Measurements from ENCODE around the gene ATG13.

Gene ATG13

GRCh38 chr11:46631676-46632075 is 14.3 kb downstream of the ATG13 start:
- POLR2A ChIA-PET: no interaction called here
- no peaks in the 10 kb centered on the region for H3K4me1 ChIP-seq (ENCODE audit: control insufficient read depth, insufficient read depth, low read length)
- CTCF ChIA-PET: interaction anchor here (2.2 kb wide), 1 partner anchor 13 kb away, joined by 16 read pairs; the partner anchor contains the start of genes ATG13 and HARBI1
- no peak overlapping the region for H3K4me3 ChIP-seq (ENCODE audit: low read depth, low read length)
- TF ChIP-seq KLF9 (tag by site-specific recombination; IDR thresholded peaks at IDR 0.05; ENCODE audit: low read depth) (no peak), ZXDB (tag by site-specific recombination; IDR thresholded peaks at IDR 0.05) (no peak)
- H3K9me3 ChIP-seq (ENCODE audit: control insufficient read depth, insufficient read depth, low read depth, low read length): no peaks in the 10 kb centered on the region
- H3K27ac ChIP-seq (ENCODE audit: extremely low read depth, low read depth, low read length): no peak overlapping the region
- H3K36me3 ChIP-seq (ENCODE audit: control insufficient read depth in 2 of 2, insufficient read depth in 1 of 2, low read length in 2 of 2): peaks cover 7 to 33% of the 10 kb centered on the region in 2 experiments; a peak in 2 of 3 replicates

- POLR2A ChIA-PET: interaction anchor here (1.4 kb wide), 1 partner anchor 14 kb away, joined by 5 read pairs; no protein-coding TSS in a partner anchor
- no peaks in the 10 kb centered on the region for H3K4me1 ChIP-seq (ENCODE audit: control insufficient read depth, insufficient read depth, low read length)
- peaks cover 7 to 34% of the 10 kb centered on the region in 2 experiments; a peak in 2 of 3 replicates for H3K36me3 ChIP-seq (ENCODE audit: control insufficient read depth in 2 of 2, insufficient read depth in 1 of 2, low read length in 2 of 2)
- CTCF ChIA-PET: no interaction called here
- H3K4me3 ChIP-seq (ENCODE audit: low read depth, low read length): no peak overlapping the region
- H3K9me3 ChIP-seq (ENCODE audit: control insufficient read depth, insufficient read depth, low read depth, low read length): no peaks in the 10 kb centered on the region
- no peak overlapping the region for H3K27ac ChIP-seq (ENCODE audit: extremely low read depth, low read depth, low read length)
- TF ChIP-seq MZF1 (tag by site-specific recombination; IDR thresholded peaks at IDR 0.05; ENCODE audit: borderline replicate concordance) (no peak), MEIS1 (CRISPR knock-in tag; IDR thresholded peaks at IDR 0.05; ENCODE audit: borderline replicate concordance) (no peak), ZNF837 (tag by site-specific recombination; IDR thresholded peaks at IDR 0.05) (no peak), ZNF214 (tag by site-specific recombination; IDR thresholded peaks at IDR 0.05; ENCODE audit: borderline replicate concordance) (no peak), ZNF146 (tag by site-specific recombination; IDR thresholded peaks at IDR 0.05) (no peak), ZNF596 (tag by site-specific recombination; IDR thresholded peaks at IDR 0.05) (no peak), ZNF529 (tag by site-specific recombination; IDR thresholded peaks at IDR 0.05; ENCODE audit: insufficient replicate concordance) (no peak)
Observed at GRCh38 chr11:46632502-46632901, 15.1 kb downstream of the ATG13 start.

DNA sequence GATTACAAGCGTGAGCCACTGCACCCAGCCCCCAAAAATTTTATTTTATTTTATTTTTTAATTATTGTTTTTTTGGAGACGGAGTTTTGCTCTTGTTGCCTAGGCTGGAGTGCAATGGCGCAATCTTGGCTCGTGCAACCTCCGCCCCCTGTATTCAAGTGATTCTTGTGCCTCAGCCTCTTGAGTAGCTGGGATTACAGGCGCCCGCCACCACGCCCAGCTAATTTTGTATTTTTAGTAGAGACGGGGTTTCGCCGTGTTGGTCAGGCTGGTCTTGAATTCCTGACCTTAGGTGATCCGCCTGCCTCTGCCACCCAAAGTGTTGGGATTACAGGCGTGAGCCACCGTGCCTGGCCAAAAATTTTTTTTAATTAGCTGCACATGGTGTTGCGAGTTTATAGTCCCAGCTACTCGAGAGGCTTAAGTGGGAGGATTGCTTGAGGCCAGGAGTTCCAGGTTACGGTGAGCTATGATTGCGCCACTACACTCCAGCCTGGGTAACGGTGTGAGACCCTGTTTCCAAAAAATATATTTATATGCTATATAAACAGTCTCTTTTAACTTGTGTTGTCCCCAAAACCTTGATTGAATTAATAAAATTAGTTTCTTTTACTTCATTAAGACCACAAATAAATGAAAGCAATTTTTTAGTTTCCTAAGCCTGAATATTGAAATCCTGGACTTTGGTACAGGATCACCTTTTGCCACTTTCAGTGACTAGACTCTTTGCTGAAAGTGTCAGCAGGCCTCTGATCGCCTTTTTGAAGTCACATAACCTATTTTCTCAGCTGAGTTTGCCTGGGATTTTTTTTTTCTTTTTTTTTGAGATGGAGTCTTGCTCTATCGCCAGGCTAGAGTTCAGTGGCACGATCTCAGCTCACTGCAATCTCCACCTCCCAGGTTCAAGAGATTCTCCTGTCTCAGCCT is 16.2 kb downstream of the ATG13 start:
- peaks cover 7 to 36% of the 10 kb centered on the region in 2 experiments; a peak in 2 of 3 replicates for H3K36me3 ChIP-seq (ENCODE audit: control insufficient read depth in 2 of 2, insufficient read depth in 1 of 2, low read length in 2 of 2)
- no peak overlapping the region for H3K4me3 ChIP-seq (ENCODE audit: low read depth, low read length)
- CTCF ChIA-PET: interaction anchor here (1.0 kb wide), 1 partner anchor 16 kb away, joined by 5 read pairs; the partner anchor contains the start of gene ATG13

DNA sequence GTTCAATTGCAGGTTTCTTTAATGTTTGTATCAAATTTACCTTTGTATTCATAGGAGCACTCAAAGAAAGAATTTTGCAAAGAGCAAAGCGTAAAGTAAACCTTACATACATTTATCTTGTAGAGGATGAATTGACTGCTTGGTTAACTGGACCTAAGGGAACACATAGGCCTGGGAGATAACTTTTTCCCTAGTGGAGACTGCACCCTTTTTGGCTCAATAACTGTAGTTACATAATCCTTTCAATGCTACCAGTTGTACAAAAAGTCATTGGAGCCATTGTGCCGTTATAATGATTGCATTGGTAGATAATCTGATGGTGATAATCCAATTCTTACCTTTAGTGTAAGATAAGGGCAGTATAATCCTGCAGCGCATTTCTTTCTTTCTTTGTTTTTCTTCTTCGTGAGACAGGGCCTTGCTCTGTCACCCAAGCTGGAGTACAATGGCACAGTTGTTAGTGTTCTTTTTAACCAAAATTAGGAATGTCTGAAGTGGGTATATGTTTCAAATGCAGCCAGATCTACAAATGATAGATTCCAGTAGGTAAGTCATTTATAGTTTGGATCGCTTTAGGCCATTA is 18.3 kb downstream of the ATG13 start:
- H3K9me3 ChIP-seq (ENCODE audit: control insufficient read depth, insufficient read depth, low read depth, low read length): no peaks in the 10 kb centered on the region
- TF ChIP-seq ZNF302 (tag by site-specific recombination; IDR thresholded peaks at IDR 0.05; ENCODE audit: low read depth): no peak
- TF ChIP-seq, protein P1, sequence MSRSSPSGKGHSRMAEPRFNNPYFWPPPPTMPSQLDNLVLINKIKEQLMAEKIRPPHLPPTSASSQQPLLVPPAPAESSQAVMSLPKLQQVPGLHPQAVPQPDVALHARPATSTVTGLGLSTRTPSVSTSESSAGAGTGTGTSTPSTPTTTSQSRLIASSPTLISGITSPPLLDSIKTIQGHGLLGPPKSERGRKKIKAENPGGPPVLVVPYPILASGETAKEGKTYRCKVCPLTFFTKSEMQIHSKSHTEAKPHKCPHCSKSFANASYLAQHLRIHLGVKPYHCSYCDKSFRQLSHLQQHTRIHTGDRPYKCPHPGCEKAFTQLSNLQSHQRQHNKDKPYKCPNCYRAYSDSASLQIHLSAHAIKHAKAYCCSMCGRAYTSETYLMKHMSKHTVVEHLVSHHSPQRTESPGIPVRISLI (tag by site-specific recombination; IDR thresholded peaks at IDR 0.05): no peak
- no peak for TF ChIP-seq KLF1 (tag by site-specific recombination; IDR thresholded peaks at IDR 0.05)
- TF ChIP-seq BCL11A (tag by site-specific recombination; IDR thresholded peaks at IDR 0.05; ENCODE audit: low read depth): no peak
- TF ChIP-seq ZIC2 (tag by site-specific recombination; IDR thresholded peaks at IDR 0.05): no peak
- no peak for TF ChIP-seq ZNF76 (tag by site-specific recombination; IDR thresholded peaks at IDR 0.05; ENCODE audit: borderline replicate concordance, low read depth)
- ChIA-PET POLR2A (no interaction called here), CTCF (no interaction called here)
- no peak overlapping the region for H3K4me3 ChIP-seq (ENCODE audit: low read depth, low read length)
- no peaks in the 10 kb centered on the region for H3K4me1 ChIP-seq (ENCODE audit: control insufficient read depth, insufficient read depth, low read length)
- H3K27ac ChIP-seq (ENCODE audit: extremely low read depth, low read depth, low read length): no peak overlapping the region
- H3K36me3 ChIP-seq (ENCODE audit: control insufficient read depth in 2 of 2, insufficient read depth in 1 of 2, low read length in 2 of 2): peaks cover 2 to 29% of the 10 kb centered on the region in 2 experiments; a peak in 2 of 3 replicates

More for the DNA sequence above, 16.2 kb downstream of the ATG13 start:
- Histone ChIP-seq H3K4me1 (ENCODE audit: control insufficient read depth, insufficient read depth, low read length) (no peaks in the 10 kb centered on the region), H3K9me3 (ENCODE audit: control insufficient read depth, insufficient read depth, low read depth, low read length) (no peaks in the 10 kb centered on the region), H3K27ac (ENCODE audit: extremely low read depth, low read depth, low read length) (no peak overlapping the region)
- TF ChIP-seq GFI1B (tag by site-specific recombination; IDR thresholded peaks at IDR 0.05) (no peak), ZNF114 (tag by site-specific recombination; IDR thresholded peaks at IDR 0.05) (no peak), OSR2 (tag by site-specific recombination; IDR thresholded peaks at IDR 0.05) (peak; percentile 23; the same call in 1 of the 2 replicates)
- POLR2A ChIA-PET: interaction anchor here (0.7 to 1.4 kb wide), 2 partner anchors 15 to 250 kb away, joined by 4 to 5 read pairs; no protein-coding TSS in a partner anchor

Data from HEK293 (cell line).